ES-I3 (cell line): ENCODE results near the gene CNST.
"Not testable (repeated sequence)": the region's sequence is repeated elsewhere in the genome, so short reads cannot be mapped to it uniquely, and the experiment has no call there.

Experiments
- H3K36me3 ChIP-seq: 2 replicates; pipeline ENCODE4 v1.6.1; 2013; ENCODE audit warnings: mild to moderate bottlenecking, low read length, control low read depth, moderate library complexity; ENCODE audit not compliant: insufficient read depth
- H3K4me1 ChIP-seq: 2 replicates; pipeline ENCODE4 v1.6.1; 2013; ENCODE audit warnings: mild to moderate bottlenecking, control low read depth, low read length; ENCODE audit not compliant: insufficient read depth
- H3K9ac ChIP-seq: 2 replicates; pipeline ENCODE4 v1.6.1; 2013; ENCODE audit warnings: low read depth, mild to moderate bottlenecking, low read length, moderate library complexity
- H3K9me3 ChIP-seq: 2 replicates; pipeline ENCODE4 v1.6.1; 2013; ENCODE audit warnings: mild to moderate bottlenecking, low read length, moderate library complexity; ENCODE audit not compliant: control insufficient read depth, insufficient read depth

CNST gene

GRCh38 chr1:246587032-246587431, 20.8 kb downstream of the CNST start:
- Histone ChIP-seq H3K9me3 (no peaks in the 10 kb centered on the region), H3K9ac (no peak overlapping the region), H3K4me1 (no peaks in the 10 kb centered on the region; the same call in 1 of the 2 replicates), H3K36me3 (no peaks in the 10 kb centered on the region; the same call in 1 of the 2 replicates)

- H3K9me3 ChIP-seq, result no peaks in the 10 kb centered on the region
- H3K36me3 ChIP-seq, result no peaks in the 10 kb centered on the region; the same call in 1 of the 2 replicates
- no peaks in the 10 kb centered on the region; the same call in 1 of the 2 replicates for H3K4me1 ChIP-seq
- H3K9ac ChIP-seq, result no peak overlapping the region
Measured at GRCh38 chr1:246587606-246588005, 21.4 kb downstream of the CNST start.

GRCh38 chr1:246588159-246588721, 22.0 kb downstream of the CNST start:
- H3K36me3 ChIP-seq, result no peaks in the 10 kb centered on the region; the same call in 1 of the 2 replicates

GRCh38 chr1:246589919-246590318, 23.7 kb downstream of the CNST start:
- H3K4me1 ChIP-seq, result not testable (repeated sequence)

More at GRCh38 chr1:246588159-246588721, 22.0 kb downstream of the CNST start:
- Histone ChIP-seq H3K9ac (no peak overlapping the region), H3K9me3 (no peaks in the 10 kb centered on the region), H3K4me1 (no peaks in the 10 kb centered on the region; the same call in 1 of the 2 replicates)

GRCh38 chr1:246591047-246591446, 24.8 kb downstream of the CNST start:
- Histone ChIP-seq H3K36me3 (no peaks in the 10 kb centered on the region; the same call in 1 of the 2 replicates), H3K9me3 (no peaks in the 10 kb centered on the region), H3K4me1 (no peaks in the 10 kb centered on the region; the same call in 1 of the 2 replicates), H3K9ac (no peak overlapping the region)

More at GRCh38 chr1:246589919-246590318, 23.7 kb downstream of the CNST start:
- not testable (repeated sequence) for H3K36me3 ChIP-seq, H3K9me3 ChIP-seq, H3K9ac ChIP-seq

- Histone ChIP-seq H3K4me1 (no peaks in the 10 kb centered on the region; the same call in 1 of the 2 replicates), H3K36me3 (no peaks in the 10 kb centered on the region; the same call in 1 of the 2 replicates), H3K9ac (no peak overlapping the region), H3K9me3 (no peaks in the 10 kb centered on the region)
Measured at GRCh38 chr1:246591504-246591903, 25.2 kb downstream of the CNST start.

- Histone ChIP-seq H3K9me3 (no peaks in the 10 kb centered on the region), H3K9ac (no peak overlapping the region), H3K36me3 (no peaks in the 10 kb centered on the region; the same call in 1 of the 2 replicates), H3K4me1 (no peaks in the 10 kb centered on the region; the same call in 1 of the 2 replicates)
Measured at GRCh38 chr1:246591958-246592357, 25.7 kb downstream of the CNST start.

GRCh38 chr1:246592695-246593094, 26.4 kb downstream of the CNST start:
- Histone ChIP-seq H3K36me3 (no peaks in the 10 kb centered on the region; the same call in 1 of the 2 replicates), H3K4me1 (no peaks in the 10 kb centered on the region; the same call in 1 of the 2 replicates), H3K9ac (no peak overlapping the region), H3K9me3 (no peaks in the 10 kb centered on the region)

- no peaks in the 10 kb centered on the region for H3K9me3 ChIP-seq
- no peaks in the 10 kb centered on the region for H3K4me1 ChIP-seq
- no peak overlapping the region for H3K9ac ChIP-seq
- H3K36me3 ChIP-seq, result no peaks in the 10 kb centered on the region; the same call in 1 of the 2 replicates
Measured at GRCh38 chr1:246595146-246595545, 28.9 kb downstream of the CNST start.

GRCh38 chr1:246597340-246597739, 31.1 kb downstream of the CNST start:
- Histone ChIP-seq H3K9ac (no peak overlapping the region), H3K36me3 (no peaks in the 10 kb centered on the region), H3K4me1 (no peaks in the 10 kb centered on the region), H3K9me3 (no peaks in the 10 kb centered on the region)

GRCh38 chr1:246597971-246598370, 31.7 kb downstream of the CNST start:
- Histone ChIP-seq H3K4me1 (no peaks in the 10 kb centered on the region), H3K36me3 (no peaks in the 10 kb centered on the region), H3K9me3 (no peaks in the 10 kb centered on the region), H3K9ac (no peak overlapping the region)

- no peaks in the 10 kb centered on the region for H3K9me3 ChIP-seq
- no peak overlapping the region for H3K9ac ChIP-seq
- no peaks in the 10 kb centered on the region for H3K36me3 ChIP-seq
- no peaks in the 10 kb centered on the region for H3K4me1 ChIP-seq
Measured at GRCh38 chr1:246599315-246599714, 33.1 kb downstream of the CNST start.

GRCh38 chr1:246600579-246600978, 34.3 kb downstream of the CNST start:
- no peak overlapping the region for H3K9ac ChIP-seq
- H3K4me1 ChIP-seq, result no peaks in the 10 kb centered on the region
- no peaks in the 10 kb centered on the region for H3K36me3 ChIP-seq
- H3K9me3 ChIP-seq, result no peaks in the 10 kb centered on the region

GRCh38 chr1:246602194-246602593, 35.9 kb downstream of the CNST start:
- Histone ChIP-seq H3K4me1 (no peaks in the 10 kb centered on the region), H3K9ac (no peak overlapping the region), H3K36me3 (no peaks in the 10 kb centered on the region), H3K9me3 (no peaks in the 10 kb centered on the region)

- H3K9ac ChIP-seq, H3K9me3 ChIP-seq, H3K4me1 ChIP-seq, H3K36me3 ChIP-seq: not testable (repeated sequence)
Measured at GRCh38 chr1:246605231-246605630, 39.0 kb downstream of the CNST start.
